Mesendoderm (in vitro differentiated cells): ENCODE measurements around the gene CD53. TPM values are rescaled to one million over a fixed set of nuclear protein-coding genes. Genes with fewer than 3 reads are reported as not detected.
"Not testable (repeated sequence)": the region's sequence is repeated elsewhere in the genome, so short reads cannot be mapped to it uniquely, and the experiment has no call there.

Experiments
- DNase-seq: peaks from one replicate; pipeline ENCODE4 v3.0.0; 2013
- H2AK5ac ChIP-seq: 2 replicates; pipeline ENCODE4 v1.6.1; 2013; ENCODE audit warnings: low read length, inconsistent platforms
- H2BK120ac ChIP-seq: 2 replicates; pipeline ENCODE4 v1.6.1; 2013; ENCODE audit warnings: low read depth, mild to moderate bottlenecking, low read length, moderate library complexity, mixed read lengths
- H2BK15ac ChIP-seq: replicated peaks from 2 replicates; pipeline ENCODE4 v1.6.1; 2013; ENCODE audit warnings: low read depth, mild to moderate bottlenecking, moderate library complexity
- H2BK5ac ChIP-seq: 2 replicates; pipeline ENCODE4 v1.6.1; 2013; ENCODE audit warnings: low read length, inconsistent platforms
- H3K18ac ChIP-seq: 2 replicates; pipeline ENCODE4 v1.6.1; 2013; ENCODE audit warnings: mild to moderate bottlenecking, low read length, mixed read lengths
- H3K23ac ChIP-seq: one replicate; pipeline ENCODE4 v1.6.1; 2013; ENCODE audit warnings: low read length
- H3K27ac ChIP-seq: 2 replicates; pipeline ENCODE4 v1.5.1; 2013; ENCODE audit warnings: low read depth, mild to moderate bottlenecking, inconsistent platforms, low read length, moderate library complexity
- H3K27me3 ChIP-seq: 2 replicates; pipeline ENCODE4 v1.6.1; 2013; ENCODE audit warnings: low read length, control low read depth, mild to moderate bottlenecking, inconsistent platforms; ENCODE audit not compliant: insufficient read depth, poor library complexity
- H3K36me3 ChIP-seq: 2 replicates; pipeline ENCODE4 v1.6.1; 2013; ENCODE audit warnings: low read length, inconsistent platforms; ENCODE audit not compliant: control insufficient read depth, insufficient read depth
- H3K4ac ChIP-seq: one replicate; pipeline ENCODE4 v1.6.1; 2013; ENCODE audit warnings: low read depth, mild to moderate bottlenecking, low read length, moderate library complexity
- H3K4me1 ChIP-seq: 2 replicates; pipeline ENCODE4 v1.6.1; 2013; ENCODE audit warnings: low read depth, low read length, inconsistent platforms; ENCODE audit not compliant: control insufficient read depth
- H3K4me2 ChIP-seq: 2 replicates; pipeline ENCODE4 v1.6.1; 2013; ENCODE audit warnings: low read length
- H3K4me3 ChIP-seq: 2 replicates; pipeline ENCODE4 v1.5.1; 2013; ENCODE audit warnings: mild to moderate bottlenecking, low read length
- H3K56ac ChIP-seq: one replicate; pipeline ENCODE4 v1.6.1; 2013; ENCODE audit warnings: low read length
- H3K79me1 ChIP-seq: 2 replicates; pipeline ENCODE4 v1.6.1; 2013; ENCODE audit warnings: low read length, inconsistent platforms
- H3K79me2 ChIP-seq: 2 replicates; pipeline ENCODE4 v1.6.1; 2013; ENCODE audit warnings: mild to moderate bottlenecking, low read length; ENCODE audit not compliant: control insufficient read depth, insufficient read depth
- H3K9ac ChIP-seq: 2 replicates; pipeline ENCODE4 v1.6.1; 2013; ENCODE audit warnings: low read length, inconsistent platforms
- H4K5ac ChIP-seq: one replicate; pipeline ENCODE4 v1.6.1; 2013; ENCODE audit warnings: low read length
- H4K8ac ChIP-seq: one replicate; pipeline ENCODE4 v1.6.1; 2013; ENCODE audit warnings: low read depth, mild to moderate bottlenecking, control low read depth, low read length, moderate library complexity
- WGBS: extraction: QIAGEN DNeasy Blood & Tissue Kit; methylation state at CpG from one replicate; pipeline ENCODE4 v1.1.7; 2013; ENCODE audit warnings: low lambda C conversion rate, missing lambda C conversion rate; ENCODE audit not compliant: insufficient coverage; ENCODE audit errors: extremely low coverage; 5-methylcytosine and 5-hydroxymethylcytosine counted together
- polyA plus RNA-seq, 2 experiments: library from polyadenylated mRNA; stranded (reverse); fragments of 200-250 nt; gene quantifications; one replicate each; pipeline ENCODE4 v1.2.3, GENCODE V29; 2013

Gene CD53
- 0.32 TPM for polyA plus RNA-seq (2013, experiment 1 of 2)
- 0.31 TPM for polyA plus RNA-seq (2013, experiment 2 of 2)

DNA sequence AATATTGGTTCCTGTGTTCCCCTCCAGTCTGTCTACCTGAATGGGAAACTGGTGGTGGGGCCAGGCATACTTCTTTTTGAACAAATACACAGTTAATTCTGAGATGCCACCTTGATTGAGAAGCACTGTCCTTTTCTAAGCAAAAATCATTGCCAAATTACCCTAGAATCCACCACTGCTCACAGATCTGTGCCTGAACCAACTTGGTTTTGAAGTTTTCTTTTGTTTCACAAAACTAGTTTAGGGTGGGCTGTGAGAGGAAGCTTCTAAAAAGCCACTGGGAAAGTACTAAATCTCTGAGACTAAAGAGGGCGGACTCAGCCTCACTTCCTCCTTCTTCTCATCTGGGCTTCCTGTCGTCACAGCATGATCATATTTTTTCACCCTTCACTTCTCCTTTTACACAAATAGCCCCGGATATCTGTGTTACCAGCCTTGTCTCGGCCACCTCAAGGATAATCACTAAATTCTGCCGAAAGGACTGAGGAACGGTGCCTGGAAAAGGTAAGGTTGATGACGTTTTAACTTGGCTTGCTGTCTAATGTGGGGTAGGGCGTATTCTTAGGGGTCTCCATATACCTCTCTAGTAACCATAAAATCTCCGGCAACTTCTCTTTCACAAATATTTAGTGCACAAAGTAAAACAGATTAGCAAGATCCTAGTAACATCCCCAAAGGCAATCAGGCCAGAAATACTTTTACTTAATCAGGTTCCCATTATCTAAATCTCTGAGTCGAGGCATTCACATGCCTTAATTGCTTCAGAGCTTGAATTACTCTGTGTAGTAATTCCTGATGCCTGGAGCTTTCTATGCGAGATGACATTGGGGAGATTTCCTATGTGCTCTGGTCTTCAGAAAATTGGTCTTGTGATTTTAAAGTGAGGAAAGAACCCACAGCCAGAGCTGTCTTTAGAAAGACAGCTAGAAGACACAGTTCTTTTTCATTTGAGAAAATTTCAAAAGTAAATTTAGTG, at the start of gene CD53:
TSS of gene CD53 (plus strand) at position 404 of the 976 bp plus-strand sequence. CDS start 18,261 bp downstream, outside the sequence.
- WGBS = no CpG with 5 or more reads among the region's 11 CpGs
- H2BK5ac ChIP-seq = no peak within 1 kb of the TSS

DNA sequence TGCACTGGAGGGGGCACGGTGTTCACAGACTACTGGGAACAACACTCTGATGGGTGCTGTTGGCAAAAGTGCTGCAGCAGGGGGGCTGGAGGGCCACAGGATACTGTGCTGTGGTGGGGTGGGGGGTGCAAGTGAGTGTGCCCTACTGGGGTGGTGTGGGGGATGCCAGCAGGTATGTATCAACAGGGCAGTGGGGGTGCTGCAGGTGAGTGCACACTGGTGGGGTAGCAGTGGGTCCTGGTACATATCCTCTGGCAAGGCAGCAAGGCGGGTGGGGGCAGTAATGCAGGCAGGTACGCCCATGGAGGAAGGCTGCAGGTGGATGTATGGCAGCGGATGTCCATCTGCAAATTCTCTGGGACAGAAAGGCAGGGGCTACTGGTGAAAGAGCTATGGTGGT, 48.8 kb upstream of the CD53 start:
- Histone ChIP-seq H3K4me2 (no peak overlapping the region), H2BK15ac (no peak overlapping the region), H2BK5ac (no peak overlapping the region), H3K79me1 (no peaks in the 10 kb centered on the region), H4K5ac (no peak overlapping the region), H3K18ac (no peak overlapping the region), H3K4me1 (no peaks in the 10 kb centered on the region), H2AK5ac (no peak overlapping the region), H3K4me3 (no peak overlapping the region), H3K79me2 (no peaks in the 10 kb centered on the region), H4K8ac (no peak overlapping the region), H3K27ac (no peak overlapping the region), H3K27me3 (no peaks in the 10 kb centered on the region), H3K23ac (no peak overlapping the region), H2BK120ac (no peak overlapping the region), H3K9ac (no peak overlapping the region), H3K56ac (no peak overlapping the region), H3K36me3 (no peaks in the 10 kb centered on the region), H3K4ac (no peak overlapping the region)
- DNase-seq = no peak
- no CpG with 5 or more reads among the region's 4 CpGs for WGBS

More for the DNA sequence above, at the start of gene CD53:
- Histone ChIP-seq H3K4me2 (no peak within 1 kb of the TSS), H3K23ac (no peak within 1 kb of the TSS), H3K79me2 (no peaks in the 10 kb centered on the region), H3K79me1 (no peaks in the 10 kb centered on the region), H3K4me1 (no peaks in the 10 kb centered on the region), H3K27me3 (no peaks in the 10 kb centered on the region), H2BK15ac (no peak within 1 kb of the TSS), H3K18ac (no peak within 1 kb of the TSS), H4K8ac (no peak within 1 kb of the TSS), H3K4me3 (no peak within 1 kb of the TSS), H2AK5ac (no peak within 1 kb of the TSS), H3K36me3 (no peaks in the 10 kb centered on the region), H4K5ac (no peak within 1 kb of the TSS), H3K9ac (no peak within 1 kb of the TSS), H3K27ac (no peak within 1 kb of the TSS), H3K4ac (no peak within 1 kb of the TSS), H3K56ac (no peak within 1 kb of the TSS), H2BK120ac (no peak within 1 kb of the TSS)
- DNase-seq = peak; percentile 8

GRCh38 chr1:110829955-110830553, 42.9 kb upstream of the CD53 start:
- Histone ChIP-seq H3K9ac (no peak overlapping the region), H4K8ac (peak overlapping the region; percentile 65), H3K4me1 (no peaks in the 10 kb centered on the region), H2BK120ac (no peak overlapping the region), H3K79me1 (no peaks in the 10 kb centered on the region), H3K4me2 (no peak overlapping the region), H3K4me3 (no peak overlapping the region), H3K36me3 (no peaks in the 10 kb centered on the region), H2BK15ac (no peak overlapping the region), H3K27me3 (no peaks in the 10 kb centered on the region), H3K56ac (no peak overlapping the region), H3K4ac (no peak overlapping the region), H2BK5ac (no peak overlapping the region), H3K79me2 (no peaks in the 10 kb centered on the region), H2AK5ac (no peak overlapping the region), H3K18ac (no peak overlapping the region), H3K23ac (no peak overlapping the region), H3K27ac (no peak overlapping the region), H4K5ac (no peak overlapping the region)
- WGBS = 100% methylated on average over 1 of the region's 5 CpGs
- peak; percentile 88 for DNase-seq

GRCh38 chr1:110833779-110834178, 39.2 kb upstream of the CD53 start:
- H4K8ac ChIP-seq, H3K18ac ChIP-seq, H3K56ac ChIP-seq, H3K4me3 ChIP-seq, H3K79me2 ChIP-seq, H3K4ac ChIP-seq, H2BK15ac ChIP-seq, H3K4me2 ChIP-seq, H2BK5ac ChIP-seq, H3K4me1 ChIP-seq, H3K27ac ChIP-seq, H3K79me1 ChIP-seq, H4K5ac ChIP-seq, H3K27me3 ChIP-seq, H2AK5ac ChIP-seq, H3K23ac ChIP-seq, H2BK120ac ChIP-seq, DNase-seq, H3K9ac ChIP-seq, H3K36me3 ChIP-seq: not testable (repeated sequence)
- no CpG with 5 or more reads among the region's 3 CpGs for WGBS

DNA sequence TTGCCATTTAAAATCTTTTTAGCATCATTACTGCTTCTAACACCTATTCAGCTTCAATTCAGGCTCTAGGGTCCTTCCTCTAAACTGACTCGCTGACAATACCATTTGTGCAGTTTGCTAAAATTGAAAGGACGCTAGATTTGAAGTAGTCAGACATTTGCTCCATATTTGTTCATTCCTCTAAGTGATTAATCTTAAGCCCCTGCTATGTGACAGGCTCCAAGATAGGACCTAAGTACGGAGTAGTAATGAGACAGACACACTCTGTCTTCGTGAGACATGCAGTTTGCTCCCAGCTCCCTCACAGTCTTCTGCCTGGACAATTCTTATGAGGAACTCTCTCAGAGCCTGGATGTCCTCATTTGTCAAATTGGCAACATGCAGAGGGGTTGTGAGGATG, 26.1 kb upstream of the CD53 start:
- WGBS = no CpG with 5 or more reads among the region's 4 CpGs
- no peak overlapping the region for H2BK15ac ChIP-seq
- H3K56ac ChIP-seq = no peak overlapping the region
- H3K18ac ChIP-seq = no peak overlapping the region
- no peaks in the 10 kb centered on the region for H3K36me3 ChIP-seq
- DNase-seq = no peak
- H4K8ac ChIP-seq = no peak overlapping the region
- H3K9ac ChIP-seq = no peak overlapping the region
- no peak overlapping the region for H3K4me3 ChIP-seq
- no peak overlapping the region for H3K27ac ChIP-seq
- no peaks in the 10 kb centered on the region for H3K79me1 ChIP-seq
- no peak overlapping the region for H3K4ac ChIP-seq
- no peaks in the 10 kb centered on the region for H3K79me2 ChIP-seq
- no peaks in the 10 kb centered on the region for H3K4me1 ChIP-seq
- H2BK5ac ChIP-seq = no peak overlapping the region
- no peak overlapping the region for H3K23ac ChIP-seq
- no peak overlapping the region for H3K4me2 ChIP-seq
- H2AK5ac ChIP-seq = no peak overlapping the region
- H4K5ac ChIP-seq = no peak overlapping the region
- H2BK120ac ChIP-seq = no peak overlapping the region
- no peaks in the 10 kb centered on the region for H3K27me3 ChIP-seq
